K562 (cell line): Measurements from ENCODE around the gene MBD5. TPM values are rescaled to one million over a fixed set of nuclear protein-coding genes. Genes with fewer than 3 reads are reported as not detected.

Experiments used
- ATAC-seq: fragments of 200-7000 bp; cut with Tn5 transposase; 3 replicates; pipeline ENCODE4 v1.9.1; 2020; ENCODE audit warnings: moderate library complexity
- BruUV-seq: library from RNA; stranded (reverse); fragments of 400-500 nt; replicated peaks from 2 replicates; lab custom pipeline; 2021; lab: Mats Ljungman, UMichigan
- CTCF ChIA-PET: fragments of 300-600 bp; formaldehyde crosslinking; extraction: SDS; loops from one replicate; lab custom pipeline; 2021; ENCODE audit warnings: low intra/inter-chr PET ratio; lab: Yijun Ruan, JAX
- POLR2A ChIA-PET: fragments of 300-600, 350-650 bp; sonication (Branson Sonifier 250); formaldehyde crosslinking; extraction: SDS; loops from one replicate; lab custom pipeline; 2021; ENCODE audit warnings: antibody characterized with exemption, inconsistent platforms; lab: Yijun Ruan, JAX
- DNase-seq, 4 experiments: peaks; one replicate each; pipeline versions ENCODE4 v3.0.0 to v3.0.0-alpha.2; 2011 to 2018; ENCODE audit warnings: low spot score in 3 of 4, mixed read lengths in 3 of 4; ENCODE audit errors: extremely low read depth in 1 of 4
- FAIRE-seq: peaks from 2 replicates; lab custom pipeline; 2011; peaks lifted over from hg19 to GRCh38; lab: Jason Lieb, UNC
- H2AFZ ChIP-seq: 2 replicates; pipeline ENCODE4 v1.6.0; 2011; ENCODE audit warnings: low read depth, low read length, control low read depth, inconsistent platforms
- H3K27ac ChIP-seq: fragments of 200-600 bp; 3 replicates; pipeline ENCODE4 v1.8.0; 2011; ENCODE audit warnings: low read depth, mild to moderate bottlenecking, control low read depth, inconsistent platforms, low read length, moderate library complexity, mixed read lengths; ENCODE audit errors: extremely low read depth
- H3K27me3 ChIP-seq, 2 experiments: fragments of 300-600 bp in 1 of 2; 2 replicates in 1 of 2; 3 replicates in 1 of 2; pipeline versions ENCODE4 v1.6.0 to v1.8.0; 2011; ENCODE audit warnings: inconsistent platforms in 2 of 2, low read length in 2 of 2, mild to moderate bottlenecking in 1 of 2, mixed read lengths in 1 of 2, moderate library complexity in 1 of 2; ENCODE audit not compliant: control insufficient read depth in 2 of 2, insufficient read depth in 2 of 2
- H3K36me3 ChIP-seq: fragments of 300-600 bp; 3 replicates; pipeline ENCODE4 v1.8.0; 2011; ENCODE audit warnings: mild to moderate bottlenecking, low read length, inconsistent platforms; ENCODE audit not compliant: control insufficient read depth, insufficient read depth
- H3K4me1 ChIP-seq, 2 experiments: fragments of 200-600 bp in 1 of 2; replicated peaks in 1 of 2; 2 replicates in 1 of 2; 3 replicates in 1 of 2; pipeline versions ENCODE4 v1.5.1 to v1.8.0; 2011; ENCODE audit warnings: inconsistent platforms in 2 of 2, low read length in 2 of 2, mild to moderate bottlenecking in 1 of 2, mixed read lengths in 1 of 2, moderate library complexity in 1 of 2; ENCODE audit not compliant: control insufficient read depth in 2 of 2, insufficient read depth in 2 of 2
- H3K4me2 ChIP-seq: 2 replicates; pipeline ENCODE4 v1.6.1; 2011; ENCODE audit warnings: low read length, control low read depth, inconsistent platforms, mixed read lengths; ENCODE audit not compliant: insufficient read depth
- H3K4me3 ChIP-seq: fragments of 200-600 bp; sonication (generic), shearing (Covaris generic); 2 replicates; pipeline ENCODE4 v1.5.1; 2016; ENCODE audit warnings: control low read depth, inconsistent platforms
- H3K79me2 ChIP-seq: fragments of 200-600 bp; 3 replicates; pipeline ENCODE4 v1.8.0; 2011; ENCODE audit warnings: low read length, inconsistent platforms; ENCODE audit not compliant: control insufficient read depth, insufficient read depth
- H3K9ac ChIP-seq, 2 experiments: 2 replicates each; pipeline versions ENCODE4 v1.6.0 to v1.6.1; 2011; ENCODE audit warnings: low read depth in 2 of 2, low read length in 2 of 2, control low read depth in 1 of 2, inconsistent platforms in 1 of 2, mild to moderate bottlenecking in 1 of 2, mixed read lengths in 1 of 2; ENCODE audit not compliant: insufficient read depth in 1 of 2
- H3K9me1 ChIP-seq: one replicate; pipeline ENCODE4 v1.6.0; 2011; ENCODE audit warnings: inconsistent platforms, mild to moderate bottlenecking, low read length, moderate library complexity; ENCODE audit not compliant: control insufficient read depth, insufficient read depth
- H3K9me3 ChIP-seq: replicated peaks from 2 replicates; pipeline ENCODE4 v1.5.1; 2011; ENCODE audit warnings: low read depth, low read length, inconsistent platforms; ENCODE audit not compliant: control insufficient read depth, insufficient read depth
- H4K20me1 ChIP-seq: replicated peaks from 2 replicates; pipeline ENCODE4 v1.6.1; 2011; ENCODE audit warnings: low read length, inconsistent platforms, mixed read lengths; ENCODE audit not compliant: control insufficient read depth, insufficient read depth
- ARID1B ChIP-seq: fragments of 450-650 bp; IDR thresholded peaks from 2 replicates; pipeline ENCODE4 v1.6.1; 2016; ENCODE audit warnings: antibody characterized with exemption, mild to moderate bottlenecking, inconsistent platforms
- CEBPG ChIP-seq, 3 experiments: fragments of 200-800 bp in 1 of 3; sonication (Bioruptor generic) in 1 of 3; sonication (generic) in 1 of 3; formaldehyde crosslinking in 1 of 3; IDR thresholded peaks in 2 of 3; conservative IDR thresholded peaks in 1 of 3; 2 replicates each; pipeline versions ENCODE4 v1.6.1 to v1.8.0; 2016 to 2022; ENCODE audit warnings: missing compliant biosample characterization in 2 of 3, missing genetic modification characterization in 2 of 3, mild to moderate bottlenecking in 1 of 3, missing genetic modification reagents in 1 of 3
- GTF2F1 ChIP-seq: IDR thresholded peaks from 2 replicates; pipeline ENCODE4 v1.6.1; 2011; ENCODE audit warnings: low read depth, low read length, improper control_type of control experiment
- LEF1 ChIP-seq: fragments of 450-650 bp; IDR thresholded peaks from 2 replicates; pipeline ENCODE4 v1.6.1; 2016; ENCODE audit warnings: mild to moderate bottlenecking
- MIER1 ChIP-seq: fragments of 450-650 bp; IDR thresholded peaks from 2 replicates; pipeline ENCODE4 v1.6.1; 2016; ENCODE audit warnings: antibody characterized with exemption, mild to moderate bottlenecking, low read depth
- MTA1 ChIP-seq: fragments of 450-650 bp; IDR thresholded peaks from 2 replicates; pipeline ENCODE4 v1.6.1; 2017; ENCODE audit warnings: borderline replicate concordance
- PTTG1 ChIP-seq: fragments of 450-650 bp; IDR thresholded peaks from 2 replicates; pipeline ENCODE4 v1.6.1; 2016; ENCODE audit warnings: low read depth, mild to moderate bottlenecking, missing genetic modification characterization, missing compliant biosample characterization
- PYGO2 ChIP-seq: fragments of 450-650 bp; IDR thresholded peaks from 2 replicates; pipeline ENCODE4 v1.6.1; 2016; ENCODE audit warnings: mild to moderate bottlenecking, missing genetic modification characterization, moderate library complexity, missing compliant biosample characterization
- RAD51 ChIP-seq: fragments of 450-650 bp; IDR thresholded peaks from 2 replicates; pipeline ENCODE4 v1.7.1; 2016; ENCODE audit warnings: low read depth, mild to moderate bottlenecking, borderline replicate concordance
- RHOXF2B ChIP-seq: fragments of 250-450 bp; sonication (Bioruptor Pico); conservative IDR thresholded peaks from 2 replicates; pipeline ENCODE4 v1.5.1; 2021
- RUNX1 ChIP-seq: sonication (generic); IDR thresholded peaks from 2 replicates; pipeline ENCODE4 v1.6.1; 2016; ENCODE audit warnings: antibody characterized with exemption, low read depth
- TRIM28 ChIP-seq: fragments of 450-650 bp; IDR thresholded peaks from 2 replicates; pipeline ENCODE4 v1.6.1; 2017
- ZBED1 ChIP-seq: IDR thresholded peaks from 2 replicates; pipeline ENCODE4 v1.6.1; 2014
- ZBTB9 ChIP-seq: fragments of 450-650 bp; formaldehyde crosslinking; IDR thresholded peaks from 2 replicates; pipeline ENCODE4 v1.4.0; 2020; ENCODE audit warnings: mild to moderate bottlenecking, moderate library complexity
- ZNF174 ChIP-seq: fragments of 250-450 bp; sonication (Bioruptor Pico); IDR thresholded peaks from 2 replicates; pipeline ENCODE4 v1.4.0; 2020; ENCODE audit warnings: mild to moderate bottlenecking
- ZNF436 ChIP-seq: fragments of 250-450, 450-650 bp; sonication (Bioruptor Pico); formaldehyde crosslinking; IDR thresholded peaks from 2 replicates; pipeline ENCODE4 v1.7.0; 2020; ENCODE audit warnings: mild to moderate bottlenecking
- WGBS: fragments of 100-300 bp; shearing (Covaris generic); methylation state at CpG from one replicate; pipeline ENCODE4 v1.1.6; 2016; ENCODE audit warnings: low coverage, mixed read lengths; ENCODE audit not compliant: insufficient coverage; ENCODE audit errors: missing lambda C conversion rate; 5-methylcytosine and 5-hydroxymethylcytosine counted together
- in situ Hi-C: fragments of 300-500 bp; cut with MboI; formaldehyde crosslinking; loops from 4 replicates; pipeline ENCODE4 v1.15.0; 2018; ENCODE audit warnings: inconsistent platforms, mixed read lengths
- intact Hi-C: fragments of 100-400 bp; cut with micrococcal nuclease; formaldehyde crosslinking; loops from 2 replicates; pipeline ENCODE4 v1.14.2; 2022
- polyA plus RNA-seq, 8 experiments: library from polyadenylated mRNA; depleted of rRNA in 4 of 8; stranded (reverse) in 5 of 8; unstranded in 3 of 8; fragments of >200 nt; fragmentation: Nextera tagmentation in 2 of 8; fragmentation: Illumina TruSeq in 1 of 8; extraction: Ambion mirVana in 2 of 8; extraction: Trizol in 1 of 8; gene quantifications; 2 replicates each; pipeline versions ENCODE4 v1.2.1 to v1.2.3, GENCODE V29; 2011 to 2014; ENCODE audit warnings: inconsistent platforms in 1 of 8, missing spikeins in 1 of 8
- total RNA-seq, 7 experiments: library from RNA; depleted of rRNA in 6 of 7; stranded (reverse); fragments of >200 nt in 6 of 7; fragmentation: Illumina TruSeq in 2 of 7; extraction: Trizol in 2 of 7; gene quantifications; 2 replicates each; pipeline versions ENCODE4 v1.2.1 to v1.2.3, GENCODE V29; 2011 to 2021; ENCODE audit warnings: low replicate concordance in 1 of 7

Gene MBD5
- total and polyA plus RNA-seq, 9 of the 15 experiments (the other 6 are each of a cell fraction or from before 2014, with no cell fraction given): 3.4 to 14.5 (median 9.0) TPM

GRCh38 chr2:148303161-148303560 is 282.3 kb downstream of the MBD5 start (continued):
- no peak for TF ChIP-seq PYGO2 (tag)
- TF ChIP-seq LEF1: no peak
- no peak for TF ChIP-seq GTF2F1
- TF ChIP-seq ZBTB9 (CRISPR knock-in tag): no peak
- TF ChIP-seq ZNF436 (CRISPR knock-in tag): no peak
- no peak for TF ChIP-seq RUNX1
- no peak for TF ChIP-seq PTTG1
- no peak for TF ChIP-seq ZBED1
- TF ChIP-seq TRIM28: no peak
- no peak for TF ChIP-seq MIER1
- TF ChIP-seq ZNF174: no peak
- TF ChIP-seq RAD51: no peak

GRCh38 chr2:148305476-148305875 is 284.6 kb downstream of the MBD5 start:
- ATAC-seq: no peak
- 0% methylated on average over 5 of the region's 5 CpGs for WGBS
- no peak for FAIRE-seq

More at GRCh38 chr2:148305476-148305875, 284.6 kb downstream of the MBD5 start:
- TF ChIP-seq RHOXF2B (no peak), MTA1 (no peak), CEBPG (CRISPR knock-in tag; IDR thresholded peaks at IDR 0.05) (no peak), CEBPG (tag; conservative IDR thresholded peaks at IDR 0.05 in 1 of 2, IDR thresholded peaks at IDR 0.05 in 1 of 2) (no peak), ARID1B (no peak)
- ChIA-PET CTCF (no interaction called here), POLR2A (no interaction called here)
- H3K27me3 ChIP-seq: no peaks in the 10 kb centered on the region
- no peaks in the 10 kb centered on the region for H4K20me1 ChIP-seq
- in situ Hi-C loops: no loop called here
- intact Hi-C loops: no loop called here
- no peak overlapping the region for H3K4me3 ChIP-seq
- no TSS peak for BruUV-seq
- H3K36me3 ChIP-seq: no peaks in the 10 kb centered on the region
- no peaks in the 10 kb centered on the region for H3K79me2 ChIP-seq
- no peak overlapping the region for H3K9ac ChIP-seq
- H3K4me1 ChIP-seq: no peaks in the 10 kb centered on the region
- no peaks in the 10 kb centered on the region for H3K9me3 ChIP-seq
- H3K27ac ChIP-seq: no peak overlapping the region
- no peak overlapping the region for H3K4me2 ChIP-seq
- H3K9me1 ChIP-seq: no peaks in the 10 kb centered on the region
- DNase-seq: no peak
- no peak overlapping the region for H2AFZ ChIP-seq
